NCI-H146 (cell line): Measurements from ENCODE around the gene SEMA3A.
"Not testable (repeated sequence)": the region's sequence is repeated elsewhere in the genome, so short reads cannot be mapped to it uniquely, and the experiment has no call there.

Source experiments
- DNase-seq: peaks from one replicate; lab custom pipeline; 2025; lab: John Stamatoyannopoulos, UW

SEMA3A gene

DNA sequence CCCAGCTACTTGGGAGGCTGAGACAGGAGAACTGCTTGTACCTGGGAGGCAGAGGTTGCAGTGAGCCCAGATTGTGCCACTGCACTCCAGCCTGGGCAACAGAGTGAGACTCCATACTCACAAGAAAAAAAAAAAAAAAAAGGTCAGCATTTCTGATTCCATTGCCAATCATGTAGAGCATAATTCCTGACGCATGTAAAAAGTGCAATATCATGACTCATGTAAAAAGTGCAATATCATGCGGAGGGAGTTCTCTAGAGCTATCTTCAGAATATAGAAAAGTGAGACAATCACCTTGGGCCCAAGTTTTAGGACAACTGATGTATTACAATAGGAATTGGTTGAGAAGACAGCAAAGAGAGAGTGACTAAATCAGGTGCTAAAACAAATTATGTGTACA lies 85.8 kb downstream of the SEMA3A start:
- DNase-seq: no peak

DNA sequence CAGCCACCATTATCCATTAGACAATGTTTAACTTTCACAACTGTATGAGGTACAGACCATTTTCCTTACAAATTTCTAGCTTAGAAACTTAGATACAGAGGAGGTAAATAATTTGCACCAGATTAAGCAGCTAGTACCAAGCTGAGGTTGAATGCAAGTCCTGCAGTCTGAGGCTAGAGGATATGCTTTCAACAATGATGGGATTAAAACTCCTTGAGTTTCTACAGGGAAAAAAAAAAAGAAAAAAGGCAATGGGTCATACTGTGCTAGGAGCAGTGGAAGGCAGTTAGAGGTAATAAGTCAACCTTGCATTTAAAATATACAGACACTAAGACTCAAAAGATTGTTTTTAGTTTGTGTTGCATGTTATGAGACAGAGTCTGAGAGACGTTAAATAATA lies 86.5 kb downstream of the SEMA3A start:
- no peak for DNase-seq

DNA sequence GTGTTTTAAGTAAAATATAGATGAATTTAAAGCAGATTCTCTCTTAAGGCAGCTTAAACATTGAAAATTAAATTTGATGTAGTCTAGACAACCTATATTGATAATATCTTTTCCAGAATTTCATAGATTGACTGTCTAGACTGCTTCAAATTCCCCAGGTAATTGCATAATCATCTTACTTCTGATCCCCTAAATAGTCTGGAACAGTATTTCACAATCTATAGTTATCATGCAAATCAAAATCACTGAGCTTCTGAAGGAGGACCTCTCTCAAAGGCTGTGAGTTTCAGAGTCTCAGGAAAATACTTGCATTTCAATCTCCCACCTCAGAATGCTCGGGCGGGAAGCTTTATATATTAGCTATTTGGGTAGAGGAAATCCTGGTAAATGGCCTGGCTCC lies 87.3 kb downstream of the SEMA3A start:
- DNase-seq: no peak

DNA sequence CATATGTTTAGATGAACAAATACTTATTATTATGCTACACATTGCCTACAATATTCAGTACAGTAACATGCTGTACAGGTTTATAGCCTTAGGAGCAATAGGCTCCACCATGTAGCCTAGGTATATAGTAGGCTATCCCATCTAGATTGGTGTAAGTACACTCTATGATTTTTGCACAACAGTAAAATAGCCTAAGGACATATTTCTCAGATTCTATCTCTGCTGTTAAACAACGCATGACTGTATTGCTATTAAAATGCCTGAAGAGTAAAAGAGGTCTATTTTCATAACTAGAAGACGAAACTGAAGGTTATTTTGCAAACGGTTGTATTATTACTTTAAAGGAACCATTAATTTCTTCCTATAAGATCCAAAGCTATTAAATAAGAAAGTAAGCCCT lies 88.3 kb downstream of the SEMA3A start:
- DNase-seq: no peak

DNA sequence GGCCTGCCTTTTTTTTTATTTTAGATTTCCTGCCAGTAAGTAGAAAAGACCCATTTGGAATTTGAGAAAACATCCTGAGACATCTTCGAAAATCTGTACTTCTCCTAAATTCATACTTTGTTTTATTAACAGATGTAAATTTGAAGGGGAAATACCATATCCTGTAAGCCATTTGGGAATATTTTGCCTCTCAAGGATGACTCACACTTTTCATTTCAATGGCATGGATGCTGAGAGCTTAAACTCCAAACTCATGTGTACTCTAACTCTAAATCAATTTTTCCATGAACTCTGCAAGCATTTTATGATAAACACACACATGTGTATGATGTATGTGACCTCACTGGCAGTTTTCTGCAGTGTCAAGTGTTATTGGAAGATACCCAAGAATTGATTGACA lies 89.0 kb downstream of the SEMA3A start:
- DNase-seq: no peak

DNA sequence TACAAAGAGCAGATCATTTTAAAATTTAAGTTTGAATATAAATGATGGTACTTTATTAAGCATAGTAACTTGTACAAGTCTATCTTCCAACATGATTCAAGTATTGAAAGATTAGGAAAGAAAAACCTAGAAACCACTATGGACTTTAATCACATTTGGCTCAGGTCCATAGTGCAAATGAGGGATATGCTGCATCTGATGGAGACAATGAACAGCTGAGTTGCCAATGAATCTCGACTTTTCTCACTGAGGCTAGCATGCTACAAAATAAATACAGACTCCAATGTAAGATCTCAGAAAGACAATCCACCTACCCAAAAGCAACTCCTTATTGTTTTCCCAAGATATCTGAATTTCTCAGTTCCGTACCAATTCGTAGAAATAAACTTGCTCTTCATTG lies 89.8 kb downstream of the SEMA3A start:
- no peak for DNase-seq

DNA sequence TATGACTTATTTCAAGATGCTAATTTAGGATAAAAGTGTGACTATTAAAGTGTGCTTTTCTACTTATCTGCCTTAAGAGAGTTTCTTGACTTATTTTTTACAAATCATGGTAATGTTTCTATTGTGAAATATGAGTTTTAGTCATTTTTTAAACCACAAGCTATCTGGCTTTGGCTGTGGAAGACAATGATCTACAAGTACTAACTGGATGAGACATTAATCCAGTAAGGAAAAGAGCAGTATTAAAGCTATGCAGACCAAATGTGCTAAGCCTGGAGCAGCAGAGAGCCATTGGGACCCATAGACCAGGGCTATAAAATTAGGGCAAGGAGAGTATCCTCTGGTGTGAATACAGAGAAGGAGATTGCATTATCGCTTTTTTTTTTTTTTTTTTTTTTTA lies 92.4 kb downstream of the SEMA3A start:
- no peak for DNase-seq

DNA sequence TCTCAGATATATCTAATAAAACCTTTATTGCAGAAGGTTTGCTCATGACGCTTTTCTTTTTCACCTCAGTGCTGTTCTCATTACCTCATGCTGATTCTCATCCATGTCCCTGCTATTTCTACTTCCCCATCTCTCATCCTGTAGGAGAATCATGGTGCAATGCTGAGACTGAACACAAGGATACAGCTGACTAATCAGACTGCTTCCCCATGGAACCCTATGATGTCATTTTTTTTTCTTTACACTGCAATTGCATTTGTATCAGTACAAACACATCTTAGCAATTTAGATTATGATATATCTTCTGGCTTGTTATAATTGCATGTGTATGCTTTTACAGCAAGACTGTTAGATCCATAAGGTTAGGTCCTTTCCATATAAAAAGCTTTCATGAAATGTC lies 93.7 kb downstream of the SEMA3A start:
- no peak for DNase-seq

DNA sequence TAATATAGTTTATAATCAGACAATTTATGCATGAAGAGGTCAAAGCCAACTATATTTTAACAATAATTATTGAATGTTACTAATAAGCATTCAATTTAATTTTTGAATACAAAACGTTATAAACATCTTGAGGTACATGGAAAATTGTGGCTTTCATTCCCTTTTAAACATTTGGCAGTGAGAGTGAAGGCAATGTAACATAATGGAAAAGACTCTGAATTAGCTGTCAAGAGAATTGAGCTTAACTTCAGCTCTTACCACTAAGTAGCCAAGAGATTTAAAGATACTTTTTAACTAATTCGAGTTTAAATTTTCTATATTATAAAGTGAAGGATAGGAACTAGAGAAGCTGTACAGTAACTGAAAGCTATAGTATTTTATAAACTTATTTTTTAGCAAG lies 98.6 kb downstream of the SEMA3A start:
- DNase-seq: no peak

DNA sequence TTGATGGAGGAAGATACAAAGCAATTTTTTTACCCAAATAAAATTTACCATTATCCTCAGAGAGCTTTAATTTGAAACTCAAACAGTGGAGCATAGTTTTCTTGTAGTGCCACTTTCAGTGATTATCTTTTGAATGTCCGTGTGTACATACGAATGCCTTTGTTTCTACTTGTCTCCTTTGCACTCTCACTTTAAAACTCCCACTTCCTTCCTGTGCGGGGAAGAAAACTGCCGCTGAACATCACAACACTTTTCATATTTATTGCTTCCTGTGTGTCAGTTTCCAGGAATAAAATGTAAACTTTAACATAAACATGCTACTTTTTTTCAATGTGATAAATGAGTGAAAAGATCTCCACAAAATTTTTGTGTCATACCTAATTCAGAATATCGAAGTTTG lies 102.4 kb downstream of the SEMA3A start:
- no peak for DNase-seq

DNA sequence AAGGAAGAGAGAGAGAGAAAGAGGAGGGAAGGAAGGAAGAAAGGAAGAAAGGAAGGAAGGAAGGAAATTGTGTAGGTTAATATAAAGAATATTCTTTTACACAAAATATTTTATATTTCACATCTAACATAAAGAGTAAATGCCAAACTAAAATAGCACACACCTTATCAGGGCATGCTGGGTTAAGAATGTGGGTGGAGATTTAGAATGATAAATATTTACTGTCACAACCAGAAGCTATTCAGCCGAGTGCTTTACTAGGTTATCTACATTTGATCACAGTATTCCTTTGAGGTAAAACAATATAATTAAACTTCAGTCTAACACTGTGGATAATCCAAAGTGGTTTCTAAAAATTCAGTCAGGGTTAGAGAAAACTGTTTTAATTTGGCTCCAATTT lies 103.3 kb downstream of the SEMA3A start:
- no peak for DNase-seq

DNA sequence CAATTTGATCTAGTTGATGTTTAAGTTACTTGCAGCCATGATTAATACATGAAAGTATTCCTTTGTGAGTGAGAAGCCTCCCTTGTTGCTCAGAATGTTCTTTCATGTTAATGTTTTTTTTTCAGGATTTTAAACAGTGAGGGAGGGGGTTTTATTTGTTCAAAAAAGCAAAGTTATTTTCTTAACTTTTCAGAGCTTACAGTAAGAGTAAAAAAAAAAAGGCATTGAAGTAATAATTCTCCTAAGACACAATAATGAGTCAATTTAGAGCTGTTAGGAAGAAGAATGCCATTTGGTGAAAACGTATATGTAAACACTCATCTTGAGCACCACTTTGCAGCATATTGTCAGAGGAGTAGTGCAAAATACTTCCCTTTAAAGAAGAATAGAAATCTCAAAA lies 105.8 kb downstream of the SEMA3A start:
- no peak for DNase-seq

DNA sequence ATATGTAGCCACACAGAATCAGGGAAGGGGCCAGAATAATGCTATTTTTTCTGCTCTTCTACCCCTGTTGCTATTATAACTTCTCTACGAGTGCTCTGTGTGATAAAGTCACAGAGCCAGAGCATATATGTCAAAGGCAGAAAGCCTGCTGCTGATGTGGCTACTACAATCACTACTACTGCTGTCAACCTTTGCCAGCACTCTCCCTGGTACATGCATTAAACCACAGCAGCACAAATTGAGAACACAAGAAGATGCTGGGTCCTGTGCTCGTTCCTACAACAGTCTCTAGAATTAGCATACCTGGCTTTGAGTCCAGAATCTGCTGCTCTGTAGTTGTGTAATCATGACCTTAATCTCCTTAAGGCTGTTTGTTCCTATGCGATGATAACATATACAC lies 108.6 kb downstream of the SEMA3A start:
- DNase-seq: no peak

DNA sequence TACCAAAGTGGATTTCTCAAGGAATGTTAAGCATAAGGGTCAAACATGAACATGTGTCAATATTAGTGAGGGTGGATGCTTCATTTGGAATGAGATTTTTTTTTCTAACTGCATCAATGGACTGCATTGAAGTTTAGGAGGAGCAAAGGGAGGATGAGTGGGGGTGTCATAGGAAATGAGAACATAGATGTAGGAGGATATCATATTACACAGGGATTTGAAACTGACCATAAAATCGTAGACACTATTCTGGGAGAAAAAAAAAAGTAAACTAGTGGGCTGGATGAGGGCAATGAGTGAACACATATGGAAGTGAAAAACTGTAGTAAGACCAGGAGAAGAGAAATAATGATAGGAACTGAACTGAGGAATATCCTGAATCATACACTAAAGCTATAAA lies 109.4 kb downstream of the SEMA3A start:
- DNase-seq: no peak

DNA sequence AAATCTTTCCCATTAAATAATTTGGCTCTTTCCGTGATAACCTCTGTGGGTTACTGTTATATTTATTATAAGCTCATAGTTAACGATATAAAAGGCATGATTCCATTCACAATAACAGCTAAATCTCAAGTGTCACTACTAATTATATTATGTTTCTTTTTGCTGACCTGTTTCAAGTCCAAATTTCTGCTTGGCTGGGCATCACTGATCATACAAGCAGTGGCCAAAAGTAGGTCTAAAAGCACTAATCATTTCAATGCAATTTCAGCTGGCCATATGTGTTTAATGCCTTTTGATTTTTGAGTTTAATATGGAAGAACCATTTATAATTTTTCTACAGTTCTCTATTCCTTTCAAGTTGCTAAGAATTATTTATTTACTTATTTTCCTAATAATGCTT lies 110.7 kb downstream of the SEMA3A start:
- DNase-seq: no peak

DNA sequence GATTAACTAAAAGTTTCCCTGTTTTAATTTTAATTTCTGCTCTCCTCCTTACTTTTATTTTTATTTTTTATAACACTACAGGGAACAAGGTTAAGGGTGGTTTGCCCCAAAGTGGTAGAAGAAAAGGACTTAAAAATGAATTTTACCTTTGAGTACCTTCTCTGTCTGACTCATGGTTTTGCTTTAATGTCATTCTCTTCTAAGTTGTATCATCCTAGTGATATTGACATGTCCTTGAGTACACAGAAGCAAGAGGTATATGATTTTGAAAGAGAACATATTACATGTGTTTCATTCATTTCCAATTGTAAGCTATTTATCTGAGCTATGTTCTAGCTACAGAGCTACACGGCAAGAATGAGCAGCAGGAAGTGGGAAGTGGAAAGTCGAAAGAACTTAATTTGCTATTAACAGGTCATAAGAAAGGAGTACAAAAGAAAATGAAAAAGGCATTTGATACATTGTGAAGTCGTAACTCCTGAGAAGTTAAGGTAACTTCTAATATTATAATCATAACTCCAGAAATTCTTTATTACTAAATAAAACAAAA lies 112.5 kb downstream of the SEMA3A start:
- no peak for DNase-seq

DNA sequence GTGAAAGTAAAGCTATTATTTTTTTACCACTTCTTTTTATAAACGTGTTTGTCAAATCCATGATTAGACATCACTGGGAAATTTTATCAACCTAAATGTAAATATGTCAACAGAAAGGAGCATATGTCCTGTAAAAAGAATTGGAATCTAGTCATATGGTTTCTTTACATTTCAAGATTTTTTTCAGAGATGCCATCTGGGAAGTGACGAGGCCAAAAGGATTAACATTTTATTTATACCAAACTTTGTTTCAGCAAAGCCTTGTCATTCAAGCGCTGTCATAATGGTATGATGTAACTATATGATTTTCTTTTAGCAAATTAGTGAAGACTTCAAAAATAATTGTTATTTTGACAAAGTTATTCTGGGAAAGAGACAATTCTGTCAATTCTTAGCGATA lies 117.3 kb downstream of the SEMA3A start:
- DNase-seq: no peak

DNA sequence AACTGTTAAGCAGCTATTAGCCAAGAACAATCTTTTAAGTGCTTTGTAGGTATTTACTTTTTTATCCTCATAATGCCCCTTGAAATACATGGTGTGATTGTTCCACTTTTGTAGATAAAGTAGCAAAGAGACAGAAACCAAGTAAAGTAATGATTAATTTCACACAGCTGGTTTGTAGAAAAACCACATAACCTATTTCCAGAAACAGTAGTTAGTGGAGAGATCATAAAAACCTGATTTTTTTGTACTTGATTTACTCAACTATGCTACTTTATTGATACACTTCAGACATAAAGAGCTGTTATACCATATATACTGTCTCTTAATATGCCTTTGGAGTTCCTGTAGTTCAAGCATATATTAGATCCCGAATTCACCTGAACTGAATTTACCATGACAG lies 118.4 kb downstream of the SEMA3A start:
- no peak for DNase-seq

DNA sequence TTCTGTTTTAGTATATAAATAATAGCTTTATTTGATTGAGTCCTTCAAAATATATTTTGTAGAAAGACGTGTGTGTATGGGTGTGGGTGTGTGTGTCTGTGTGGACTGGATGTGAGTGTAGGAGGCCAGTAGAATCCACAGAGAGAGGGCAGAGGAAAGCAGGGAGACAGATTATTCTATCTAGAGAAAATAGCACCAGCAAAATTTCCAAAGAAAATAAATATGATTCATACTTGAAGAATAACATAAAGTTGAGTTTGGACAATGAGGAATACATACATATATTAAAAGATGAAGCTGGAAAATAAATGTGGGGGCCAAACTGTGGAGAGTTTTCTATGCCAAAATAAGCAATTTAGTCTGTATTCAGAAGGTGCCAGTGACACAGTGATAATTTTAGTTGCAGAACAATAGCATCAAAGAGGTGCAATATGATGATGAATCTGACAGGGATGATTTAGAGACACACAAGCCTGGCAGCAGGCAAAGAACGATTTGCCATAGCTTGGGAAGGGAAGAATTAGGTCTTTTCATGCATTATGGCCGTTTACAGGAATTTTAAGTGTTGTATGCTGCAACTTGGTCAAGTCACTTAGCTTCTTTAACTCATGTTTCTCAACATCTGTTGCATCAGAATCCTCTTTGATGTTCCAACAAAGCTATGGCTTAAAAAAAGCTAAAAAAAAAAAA lies 121.3 kb downstream of the SEMA3A start:
- DNase-seq: no peak

DNA sequence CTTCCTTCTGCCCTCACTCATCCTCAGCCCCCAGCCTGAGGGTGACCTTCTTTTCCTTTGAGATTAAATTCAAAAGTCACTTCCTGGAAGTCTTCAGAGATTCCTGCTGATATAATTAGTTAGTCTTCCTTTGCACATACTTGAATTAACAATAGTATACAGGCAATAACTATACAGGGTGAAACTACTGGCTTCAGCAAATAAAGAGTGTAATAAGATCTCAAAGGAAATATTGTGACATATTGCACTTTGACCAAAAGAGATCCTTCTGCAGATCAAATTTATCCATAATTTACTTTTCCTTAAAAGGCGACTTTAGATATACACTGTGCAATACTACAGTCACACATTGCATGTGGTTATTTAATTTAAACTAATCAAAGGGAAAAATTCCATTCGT lies 123.8 kb downstream of the SEMA3A start:
- no peak for DNase-seq

DNA sequence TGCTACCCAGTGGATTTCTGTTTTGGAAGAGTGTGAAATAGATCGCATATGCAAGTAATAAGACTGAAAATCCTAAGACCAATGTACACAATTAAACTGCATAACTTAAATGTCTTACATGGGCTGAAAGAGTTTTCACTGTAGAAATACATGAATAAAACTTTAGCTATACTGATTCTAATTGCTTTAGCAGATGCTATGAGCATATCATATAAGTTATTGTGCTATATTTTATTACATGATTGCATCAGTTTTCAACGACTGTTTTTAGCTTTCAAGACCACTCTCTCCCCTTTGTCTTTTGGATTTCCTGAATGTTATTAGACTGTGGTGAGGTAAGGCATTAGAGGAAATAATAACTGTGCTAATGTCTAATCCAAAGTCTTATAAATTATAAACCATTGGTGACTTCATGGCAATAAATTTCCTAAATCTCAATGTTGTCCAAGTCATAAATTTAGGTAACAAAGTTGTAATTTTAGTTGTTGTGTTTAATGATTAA lies 124.5 kb downstream of the SEMA3A start:
- DNase-seq: no peak

DNA sequence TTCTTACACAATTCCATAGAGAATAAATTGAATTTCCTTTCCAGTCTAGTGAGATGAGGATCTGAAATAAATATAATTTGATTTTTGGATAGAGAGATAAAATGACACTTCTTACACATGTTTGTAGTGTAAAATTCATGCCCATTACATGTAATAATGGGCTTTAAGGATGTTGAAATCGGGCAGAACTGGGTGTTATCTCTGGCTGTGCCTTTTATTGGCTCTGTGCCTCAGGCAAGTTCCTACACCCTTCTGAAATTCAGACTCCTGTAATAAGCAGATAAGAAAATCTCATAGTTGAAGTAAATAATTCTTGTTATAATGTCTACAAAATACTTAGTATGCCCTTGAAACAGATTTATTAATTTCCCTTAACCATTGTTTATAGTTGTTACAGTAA lies 125.6 kb downstream of the SEMA3A start:
- no peak for DNase-seq

DNA sequence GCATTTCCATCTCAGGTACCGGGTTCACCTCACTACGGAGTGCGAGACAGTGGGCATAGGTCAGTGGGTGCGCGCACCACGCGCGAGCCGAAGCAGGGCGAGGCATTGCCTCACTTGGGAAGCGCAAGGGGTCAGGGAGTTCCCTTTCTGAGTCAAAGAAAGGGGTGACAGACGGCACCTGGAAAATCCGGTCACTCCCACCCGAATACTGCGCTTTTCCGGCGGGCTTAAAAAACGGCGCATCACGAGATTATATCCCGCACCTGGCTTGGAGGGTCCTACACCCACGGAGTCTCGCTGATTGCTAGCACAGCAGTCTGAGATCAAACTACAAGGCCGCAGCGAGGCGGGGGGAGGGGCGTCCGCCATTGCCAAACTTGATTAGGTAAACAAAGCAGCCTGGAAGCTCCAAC lies 132.1 kb downstream of the SEMA3A start:
- DNase-seq: not testable (repeated sequence)

DNA sequence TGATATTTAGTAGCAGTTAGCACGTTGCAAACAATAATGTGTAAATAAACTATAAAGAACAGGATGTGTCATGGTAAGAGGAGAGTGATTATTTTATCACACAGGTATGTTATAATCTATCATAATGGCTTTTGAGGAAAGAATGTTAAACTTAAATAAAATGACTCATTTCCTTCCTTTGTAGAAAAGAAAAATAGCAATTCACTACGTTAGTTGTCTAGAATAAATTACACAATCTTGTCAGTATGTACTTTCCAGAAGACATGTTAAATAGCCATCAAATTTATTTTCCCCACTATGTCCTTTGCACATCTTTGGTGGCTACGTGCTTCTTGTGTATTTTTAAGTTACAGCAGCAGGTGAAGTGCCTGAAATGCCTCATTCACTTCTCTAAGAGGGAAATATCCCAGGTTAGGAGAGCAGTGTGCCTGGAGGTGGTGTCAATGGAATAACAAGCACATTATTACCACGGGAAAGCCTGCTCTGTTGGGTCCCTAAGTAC lies 133.8 kb downstream of the SEMA3A start:
- DNase-seq: no peak
